ENCODE measurements around the gene CARD11.

Gene CARD11

GRCh38 chr7:2980401-2981102 is 63.1 kb downstream of the CARD11 start:
- no peak for DNase-seq

- DNase-seq = no peak
These were observed 63.7 kb downstream of the CARD11 start for GRCh38 chr7:2979951-2980350.

- no peak for DNase-seq
These were observed 64.5 kb downstream of the CARD11 start for GRCh38 chr7:2979201-2979631.

- DNase-seq = peak; percentile 86 to 88
These were observed 65.3 kb downstream of the CARD11 start for GRCh38 chr7:2978408-2978807.

- no peak for DNase-seq
These were observed 67.8 kb downstream of the CARD11 start for GRCh38 chr7:2975821-2976371.

- DNase-seq = no peak
These were observed 69.4 kb downstream of the CARD11 start for GRCh38 chr7:2974093-2974819.

GRCh38 chr7:2972835-2973161 is 70.9 kb downstream of the CARD11 start:
- DNase-seq = no peak

GRCh38 chr7:2971914-2972834 is 71.5 kb downstream of the CARD11 start:
- DNase-seq = no peak

GRCh38 chr7:2970861-2971260 is 72.8 kb downstream of the CARD11 start:
- DNase-seq = no peak

- DNase-seq = no peak
These were observed 73.4 kb downstream of the CARD11 start for GRCh38 chr7:2970307-2970664.

GRCh38 chr7:2969398-2970306 is 74.0 kb downstream of the CARD11 start:
- DNase-seq = no peak

GRCh38 chr7:2968616-2969397 is 74.9 kb downstream of the CARD11 start:
- no peak for DNase-seq

GRCh38 chr7:2968176-2968575 is 75.5 kb downstream of the CARD11 start:
- DNase-seq = no peak

- DNase-seq = no peak
These were observed 76.0 kb downstream of the CARD11 start for GRCh38 chr7:2967705-2968104.

GRCh38 chr7:2967253-2967652 is 76.4 kb downstream of the CARD11 start:
- DNase-seq = no peak

- DNase-seq = no peak
These were observed 77.1 kb downstream of the CARD11 start for GRCh38 chr7:2966466-2967078.

- no peak for DNase-seq
These were observed 77.9 kb downstream of the CARD11 start for GRCh38 chr7:2965745-2966270.

- DNase-seq = no peak
These were observed 78.4 kb downstream of the CARD11 start for GRCh38 chr7:2965301-2965700.

GRCh38 chr7:2964208-2964607 is 79.5 kb downstream of the CARD11 start:
- DNase-seq = no peak

- DNase-seq = no peak
These were observed 80.8 kb downstream of the CARD11 start for GRCh38 chr7:2962865-2963264.

Measured in stimulated activated CD4-positive, alpha-beta T cell treated with anti-CD3 and anti-CD28 coated beads, Interleukin-4, amount 100 ng/mL, for 4 hours (primary cell).